Measurements from ENCODE around the gene ZNF555.

DNA sequence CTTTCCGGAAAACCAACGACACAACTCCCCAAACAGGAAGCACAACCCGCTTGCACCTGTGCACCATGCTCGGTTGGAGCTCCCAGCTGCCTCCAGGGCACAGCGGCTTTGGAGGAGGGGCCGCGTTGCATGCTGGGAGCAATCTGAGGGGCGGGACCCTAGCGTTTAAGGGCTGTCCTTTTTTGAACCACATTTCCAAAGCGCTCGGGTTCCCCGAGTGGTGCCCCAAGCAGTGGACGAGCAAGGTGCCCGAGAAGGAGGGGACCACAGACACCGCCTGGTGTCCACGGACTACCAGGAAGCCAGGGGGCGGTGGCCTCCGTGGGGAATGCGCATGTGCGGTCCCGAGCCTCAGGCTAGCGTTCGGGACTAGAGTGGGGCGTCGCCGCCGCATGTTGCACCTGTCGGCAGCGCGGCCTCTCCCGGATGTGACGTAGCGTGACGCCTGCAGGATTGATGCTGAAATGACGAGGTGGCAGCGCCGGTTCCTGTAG, 47.5 kb downstream of the ZNF555 start:
- TF ChIP-seq, protein P1, sequence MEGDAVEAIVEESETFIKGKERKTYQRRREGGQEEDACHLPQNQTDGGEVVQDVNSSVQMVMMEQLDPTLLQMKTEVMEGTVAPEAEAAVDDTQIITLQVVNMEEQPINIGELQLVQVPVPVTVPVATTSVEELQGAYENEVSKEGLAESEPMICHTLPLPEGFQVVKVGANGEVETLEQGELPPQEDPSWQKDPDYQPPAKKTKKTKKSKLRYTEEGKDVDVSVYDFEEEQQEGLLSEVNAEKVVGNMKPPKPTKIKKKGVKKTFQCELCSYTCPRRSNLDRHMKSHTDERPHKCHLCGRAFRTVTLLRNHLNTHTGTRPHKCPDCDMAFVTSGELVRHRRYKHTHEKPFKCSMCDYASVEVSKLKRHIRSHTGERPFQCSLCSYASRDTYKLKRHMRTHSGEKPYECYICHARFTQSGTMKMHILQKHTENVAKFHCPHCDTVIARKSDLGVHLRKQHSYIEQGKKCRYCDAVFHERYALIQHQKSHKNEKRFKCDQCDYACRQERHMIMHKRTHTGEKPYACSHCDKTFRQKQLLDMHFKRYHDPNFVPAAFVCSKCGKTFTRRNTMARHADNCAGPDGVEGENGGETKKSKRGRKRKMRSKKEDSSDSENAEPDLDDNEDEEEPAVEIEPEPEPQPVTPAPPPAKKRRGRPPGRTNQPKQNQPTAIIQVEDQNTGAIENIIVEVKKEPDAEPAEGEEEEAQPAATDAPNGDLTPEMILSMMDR (IDR thresholded peaks at IDR 0.05; ENCODE audit: low read depth, low read length): no peak
- TF ChIP-seq POLR2A (IDR thresholded peaks at IDR 0.05; ENCODE audit: extremely low read depth, insufficient read length) (no peak), MYC (IDR thresholded peaks at IDR 0.05; ENCODE audit: low read depth, low read length) (no peak)
- TF ChIP-seq, protein P2, sequence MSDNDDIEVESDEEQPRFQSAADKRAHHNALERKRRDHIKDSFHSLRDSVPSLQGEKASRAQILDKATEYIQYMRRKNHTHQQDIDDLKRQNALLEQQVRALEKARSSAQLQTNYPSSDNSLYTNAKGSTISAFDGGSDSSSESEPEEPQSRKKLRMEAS (IDR thresholded peaks at IDR 0.05; ENCODE audit: low read depth, low read length): no peak
